HS-27A (cell line): ENCODE data around the gene SRRM2.

Experiments
- DNase-seq: peaks from one replicate; pipeline ENCODE4 v3.0.0-alpha.2; 2012; ENCODE audit warnings: low read depth, missing footprints

The SRRM2 gene

DNA sequence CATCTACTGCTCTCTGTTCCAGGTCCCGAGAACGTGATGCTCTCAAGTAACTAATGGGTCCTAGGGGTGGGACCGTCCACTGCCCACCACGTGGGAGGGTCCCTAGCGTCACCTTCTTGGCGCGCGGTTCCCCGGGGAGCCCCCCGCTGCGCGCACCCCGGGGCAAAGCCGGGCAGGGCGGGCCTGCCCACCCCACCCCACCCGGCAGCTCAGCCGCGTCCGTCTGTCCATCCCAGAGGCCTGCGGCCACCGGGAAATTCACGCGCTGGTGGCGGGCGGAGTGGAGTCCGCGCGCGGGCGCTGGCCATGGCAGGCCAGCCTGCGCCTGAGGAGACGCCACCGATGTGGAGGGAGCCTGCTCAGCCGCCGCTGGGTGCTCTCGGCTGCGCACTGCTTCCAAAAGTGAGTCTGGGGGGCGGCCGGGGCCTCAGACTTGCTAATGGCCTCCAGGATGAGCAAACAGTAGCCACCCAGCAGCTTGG lies 46.3 kb downstream of the SRRM2 start:
- DNase-seq, result no peak

DNA sequence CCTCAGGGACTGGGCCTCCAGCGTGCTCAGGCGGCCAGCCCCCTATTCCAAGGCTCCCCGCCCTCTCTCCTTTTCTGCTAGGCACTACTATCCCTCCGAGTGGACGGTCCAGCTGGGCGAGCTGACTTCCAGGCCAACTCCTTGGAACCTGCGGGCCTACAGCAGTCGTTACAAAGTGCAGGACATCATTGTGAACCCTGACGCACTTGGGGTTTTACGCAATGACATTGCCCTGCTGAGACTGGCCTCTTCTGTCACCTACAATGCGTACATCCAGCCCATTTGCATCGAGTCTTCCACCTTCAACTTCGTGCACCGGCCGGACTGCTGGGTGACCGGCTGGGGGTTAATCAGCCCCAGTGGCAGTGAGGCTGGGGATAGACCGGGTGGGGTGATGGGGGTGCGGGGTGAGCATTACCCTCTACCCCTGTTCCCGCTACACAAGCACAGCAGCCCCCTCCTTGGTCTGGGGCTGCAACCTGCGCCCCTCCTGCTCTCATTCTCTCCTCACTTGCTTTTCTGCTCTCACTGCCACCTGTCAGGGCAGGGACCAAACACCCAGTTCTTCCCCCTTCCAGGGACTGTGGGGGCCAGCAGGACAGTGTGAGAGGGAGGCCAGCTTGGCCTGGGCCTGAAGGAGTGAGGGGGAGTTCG lies 46.9 kb downstream of the SRRM2 start:
- no peak for DNase-seq

DNA sequence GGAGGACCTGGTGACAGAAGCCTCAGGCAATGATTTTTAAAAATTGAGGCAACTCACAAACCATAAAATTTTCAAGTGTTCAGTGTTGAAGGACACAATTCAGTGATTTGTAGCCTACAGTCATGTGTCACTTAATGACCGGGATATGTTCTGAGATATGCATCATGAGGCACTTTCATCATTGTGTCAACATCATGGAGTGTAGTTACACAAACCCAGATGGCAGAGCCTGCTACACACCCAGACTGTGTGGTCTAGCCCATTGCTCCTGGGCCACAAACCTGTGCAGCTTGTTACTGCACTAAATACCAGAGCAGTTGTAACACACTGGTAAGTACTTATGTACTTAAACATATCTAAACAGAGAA lies 47.4 kb downstream of the SRRM2 start:
- no peak for DNase-seq

DNA sequence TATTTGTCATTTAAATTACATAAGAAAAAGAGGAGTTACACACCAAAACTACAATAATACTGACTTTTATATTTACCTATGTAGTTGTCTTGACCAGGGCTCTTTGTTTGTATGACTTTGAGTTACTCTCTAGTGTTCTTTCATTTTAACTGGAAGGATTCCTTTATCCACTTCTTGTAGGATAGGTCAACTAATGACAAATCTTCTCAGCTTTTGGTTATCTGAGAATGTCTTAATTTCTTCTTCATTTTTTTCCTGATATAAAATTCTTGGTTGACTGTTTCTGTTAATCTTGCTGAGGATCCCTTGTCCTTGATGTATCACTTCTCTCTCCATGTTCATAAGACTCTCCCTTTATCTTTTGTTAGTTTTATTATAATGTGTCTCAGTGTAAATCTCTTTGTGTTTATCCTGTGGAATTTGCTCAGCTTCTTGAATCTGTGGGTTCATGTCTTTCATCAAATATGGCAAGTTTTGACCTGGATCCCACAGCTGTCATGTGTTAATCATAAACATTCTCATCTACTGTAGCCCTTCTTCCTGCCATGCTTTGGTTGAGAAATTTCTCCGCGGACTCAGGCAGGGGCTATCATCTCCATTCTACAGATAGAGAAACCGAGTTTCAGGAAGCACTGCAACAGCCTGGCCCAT lies 51.2 kb downstream of the SRRM2 start:
- no peak for DNase-seq

DNA sequence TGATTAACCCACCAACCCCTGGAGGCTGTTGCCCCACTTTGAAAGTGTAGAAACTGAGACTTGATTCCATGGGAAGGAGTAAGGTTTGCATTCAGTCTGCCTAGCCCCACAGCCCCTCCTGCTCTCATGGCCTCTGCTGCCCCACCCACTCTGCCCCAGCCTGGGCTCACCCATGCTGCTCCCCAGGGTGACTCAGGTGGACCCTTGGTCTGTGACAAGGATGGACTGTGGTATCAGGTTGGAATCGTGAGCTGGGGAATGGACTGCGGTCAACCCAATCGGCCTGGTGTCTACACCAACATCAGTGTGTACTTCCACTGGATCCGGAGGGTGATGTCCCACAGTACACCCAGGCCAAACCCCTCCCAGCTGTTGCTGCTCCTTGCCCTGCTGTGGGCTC lies 52.3 kb downstream of the SRRM2 start:
- DNase-seq, result no peak

DNA sequence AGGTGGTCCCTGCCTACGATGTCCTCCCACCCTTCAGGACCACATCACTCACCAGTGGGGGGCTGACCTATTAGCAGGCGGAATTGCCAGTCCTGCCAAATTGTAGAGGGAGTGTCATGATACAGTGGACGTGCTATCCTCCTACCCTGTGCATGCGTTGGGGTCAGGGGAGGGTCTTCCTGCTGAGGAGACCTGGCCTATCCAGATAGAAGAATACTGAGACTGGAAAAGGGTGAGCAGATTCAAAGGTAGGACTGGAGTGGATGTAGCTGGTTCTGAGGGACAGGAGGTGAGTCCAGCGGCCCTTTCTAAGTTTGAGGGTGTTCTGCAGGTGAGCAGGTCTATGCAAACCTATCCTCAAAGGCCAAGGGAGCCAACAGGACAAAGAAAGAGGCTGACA lies 53.8 kb downstream of the SRRM2 start:
- no peak for DNase-seq

DNA sequence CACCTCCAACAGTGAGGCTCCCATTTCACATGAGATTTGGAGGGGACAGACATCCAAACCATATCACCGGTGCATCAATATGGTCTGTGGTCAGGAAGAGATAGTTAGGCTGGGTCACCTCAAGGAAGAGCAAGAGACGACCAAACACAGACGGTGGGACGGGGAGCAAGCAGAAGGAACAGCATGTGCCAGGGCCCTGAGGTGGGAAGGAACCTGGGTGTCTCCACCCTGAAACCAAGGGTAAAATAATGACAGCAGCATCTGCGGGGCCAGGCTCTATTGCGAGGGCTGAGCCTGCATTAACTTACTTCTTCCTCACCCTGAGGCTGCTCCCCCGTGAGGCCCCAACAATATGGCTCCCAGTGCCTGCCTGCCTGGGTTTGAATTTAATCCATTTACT lies 55.7 kb downstream of the SRRM2 start:
- DNase-seq, result no peak

DNA sequence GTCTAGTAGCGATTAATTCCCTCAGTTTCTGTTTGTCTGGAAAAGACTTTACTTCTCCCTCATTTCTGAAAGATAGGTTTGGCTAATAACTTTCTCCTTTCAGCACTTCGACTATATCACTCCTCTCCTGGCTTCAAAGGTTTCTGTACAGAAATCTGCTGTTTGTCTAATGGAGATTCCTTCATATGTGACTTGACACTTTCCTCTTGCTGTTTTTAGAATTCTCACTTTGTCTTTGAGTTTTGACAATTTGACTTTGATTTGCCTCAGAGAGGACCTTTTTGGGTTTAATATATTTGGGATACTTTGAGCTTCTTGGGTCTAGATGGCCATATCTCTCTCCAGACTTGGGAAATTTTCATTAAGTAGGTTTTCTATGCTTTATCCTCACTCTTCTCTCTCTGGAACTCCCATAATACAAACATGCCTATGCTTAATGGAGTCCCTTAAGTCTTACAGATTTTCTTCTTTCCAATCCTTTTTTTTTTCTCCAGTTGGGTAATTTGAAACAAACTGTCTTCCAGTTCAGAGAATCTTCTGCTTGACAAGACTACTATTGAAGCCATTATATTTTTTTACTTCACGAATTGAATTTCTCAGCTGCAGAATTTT lies 56.8 kb downstream of the SRRM2 start:
- no peak for DNase-seq

DNA sequence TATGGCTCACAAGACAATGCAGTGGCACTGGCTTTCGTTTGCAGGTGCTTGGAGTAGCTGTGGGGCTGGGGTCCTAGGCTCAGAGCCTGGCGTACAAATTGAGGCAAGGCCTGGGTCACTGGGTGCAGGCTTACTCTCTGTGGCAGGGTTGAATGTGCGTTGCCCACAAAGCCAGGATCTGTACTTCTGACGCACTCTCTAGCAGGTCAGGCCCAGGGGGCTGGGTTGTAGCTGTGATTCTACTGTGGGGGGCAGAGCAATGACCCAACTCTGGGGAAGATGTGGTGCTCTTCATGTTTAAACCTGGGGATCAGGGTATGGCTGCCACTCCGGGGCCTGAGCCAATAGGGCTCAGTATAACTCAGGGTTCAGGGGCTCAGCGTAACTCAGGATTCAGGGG lies 58.2 kb downstream of the SRRM2 start:
- no peak for DNase-seq

DNA sequence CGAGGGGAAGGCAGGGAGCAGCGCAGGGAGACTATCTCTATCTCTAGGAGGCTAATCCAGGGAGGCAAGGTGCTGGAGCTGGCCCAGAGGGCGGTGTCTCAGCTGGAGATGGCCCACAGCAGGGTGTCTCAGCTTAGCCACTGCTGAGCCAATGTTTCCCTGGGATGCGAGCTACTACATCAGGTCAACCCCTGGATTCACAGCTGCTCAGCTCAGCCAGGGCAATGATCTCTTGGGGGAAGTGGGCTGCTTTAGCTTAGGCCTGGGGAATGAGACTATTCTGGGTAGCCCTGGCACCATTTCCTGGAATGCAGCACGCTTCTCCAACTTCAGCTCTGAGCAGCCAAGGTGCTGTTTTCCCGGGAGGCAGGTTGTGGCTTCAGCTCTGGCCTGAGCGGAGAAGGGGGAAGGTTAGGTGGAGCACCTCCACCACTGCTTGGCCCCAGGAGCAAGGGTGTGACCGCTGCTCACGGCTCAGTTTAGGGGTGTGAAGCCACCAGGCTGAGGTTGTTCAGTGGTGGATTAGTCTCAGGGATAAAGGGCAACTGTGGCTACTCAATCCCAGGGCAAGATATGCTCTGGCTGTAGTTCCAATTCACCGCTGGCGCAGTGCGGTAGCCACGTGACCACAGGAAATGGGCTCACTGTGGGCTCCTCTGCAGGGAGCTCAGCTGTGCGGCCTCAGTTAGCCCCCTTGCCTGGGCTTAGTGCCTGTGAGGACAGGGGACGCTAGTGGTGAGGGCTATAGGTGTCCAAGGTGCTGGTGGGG lies 59.4 kb downstream of the SRRM2 start:
- DNase-seq, result no peak

DNA sequence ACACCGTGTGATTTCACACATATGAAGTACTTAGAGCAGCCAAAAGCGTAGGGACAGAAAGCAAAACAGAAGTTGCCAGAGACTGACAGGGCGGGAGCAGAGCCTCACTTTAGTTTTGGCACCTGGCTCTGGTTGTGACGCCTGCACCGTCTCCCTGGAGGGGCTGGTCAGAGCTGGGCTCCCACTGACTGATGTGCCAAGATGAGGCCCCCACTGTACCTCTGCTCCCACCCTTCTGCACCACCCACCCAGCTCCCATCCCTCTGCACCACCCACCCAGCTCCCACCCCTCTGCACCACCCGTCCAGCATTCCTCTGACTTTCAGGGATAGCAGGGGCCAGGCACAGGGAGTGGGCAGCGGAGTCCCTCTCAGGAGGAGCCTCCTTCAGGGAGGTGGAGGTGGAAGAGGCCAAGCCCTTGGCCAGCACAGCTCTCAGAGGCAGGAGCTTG lies 61.4 kb downstream of the SRRM2 start:
- no peak for DNase-seq

DNA sequence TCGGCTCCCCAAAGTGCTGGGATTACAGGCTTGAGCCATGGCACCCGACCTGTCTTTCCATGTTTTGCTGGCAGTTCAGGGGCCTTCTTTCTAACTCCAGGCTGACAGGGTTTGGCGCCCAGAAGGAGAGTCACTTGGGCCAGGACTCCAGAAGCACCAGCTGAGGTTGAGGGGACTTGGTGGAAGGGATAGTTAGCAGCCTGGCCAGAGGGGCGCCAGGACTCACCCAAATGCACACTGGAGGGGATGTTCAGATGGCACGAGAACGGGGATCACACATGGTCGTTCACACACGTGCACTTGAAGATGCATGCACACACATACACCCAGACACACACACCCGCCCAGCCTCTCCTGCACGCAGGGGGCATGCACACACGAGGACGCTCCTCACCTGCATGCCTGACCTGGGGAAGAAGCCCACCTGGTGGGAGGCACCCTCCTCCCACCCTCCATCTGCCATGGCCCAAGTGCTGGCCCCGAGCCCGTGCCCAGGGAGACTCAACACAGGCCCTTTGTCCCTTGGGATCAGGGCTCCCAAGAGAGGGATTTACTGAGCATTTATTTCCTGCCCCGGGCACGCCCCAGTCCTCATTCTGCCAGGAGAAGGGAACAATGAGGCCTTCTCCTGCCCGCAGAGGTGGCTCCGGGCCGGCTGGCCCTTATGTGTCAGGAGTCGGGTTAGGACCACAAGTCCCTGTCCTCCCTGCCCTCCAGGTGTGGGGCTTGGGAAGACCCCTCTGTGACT lies 62.3 kb downstream of the SRRM2 start:
- DNase-seq, result no peak

DNA sequence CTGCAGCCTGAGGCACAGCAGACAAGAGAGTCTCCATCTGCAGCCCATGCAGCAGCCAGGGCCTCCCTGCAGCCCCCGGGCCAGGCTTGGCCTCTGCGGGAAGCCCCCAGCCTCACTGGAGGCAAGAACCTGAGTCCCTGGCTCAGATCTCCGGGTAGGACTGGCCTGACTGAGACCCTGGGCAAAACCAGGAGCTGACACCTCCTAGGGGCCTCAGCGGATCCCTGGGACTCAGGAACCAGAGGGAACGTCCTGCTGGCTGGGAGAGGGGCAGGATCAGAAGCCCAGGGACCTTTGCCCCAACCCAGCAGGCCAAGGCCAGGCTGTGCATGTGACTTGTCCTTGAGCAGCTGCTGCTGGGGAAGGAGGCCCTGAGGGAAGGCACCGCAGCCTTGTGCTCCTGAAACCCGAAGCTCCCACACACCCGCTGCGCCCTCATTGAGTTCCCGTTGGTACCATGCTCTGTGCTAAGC lies 62.9 kb downstream of the SRRM2 start:
- DNase-seq, result no peak

DNA sequence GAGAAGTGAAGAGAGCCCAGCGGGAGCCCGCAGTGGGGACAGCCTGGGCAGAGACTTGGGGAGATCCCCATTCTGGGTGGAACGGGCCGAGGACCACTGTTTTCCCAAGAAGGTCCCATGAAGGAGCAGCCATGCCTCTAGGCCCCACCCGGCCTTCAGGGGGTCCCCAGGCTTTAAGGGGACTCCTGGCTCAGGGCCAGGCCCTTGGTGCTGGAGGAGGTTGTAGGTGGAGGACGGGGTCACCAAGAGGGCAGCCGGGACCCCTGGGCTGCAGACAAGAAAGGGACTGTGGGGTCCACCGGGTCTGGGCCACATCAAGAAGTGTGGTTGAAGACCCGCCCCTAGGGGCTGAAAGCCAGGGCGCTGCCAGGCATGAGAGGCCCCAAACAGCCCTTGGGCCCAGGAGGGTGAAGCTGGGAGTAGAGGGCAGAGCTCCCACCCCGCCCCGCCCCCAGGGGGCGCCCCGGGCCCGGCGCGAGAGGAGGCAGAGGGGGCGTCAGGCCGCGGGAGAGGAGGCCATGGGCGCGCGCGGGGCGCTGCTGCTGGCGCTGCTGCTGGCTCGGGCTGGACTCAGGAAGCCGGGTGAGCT lies 64.4 kb downstream of the SRRM2 start, which contains the start of gene PRSS21:
PRSS21 (plus strand) TSS at position 487 of the 589 bp plus-strand sequence; CDS start at position 519, 32 bp downstream.
- no peak for DNase-seq

DNA sequence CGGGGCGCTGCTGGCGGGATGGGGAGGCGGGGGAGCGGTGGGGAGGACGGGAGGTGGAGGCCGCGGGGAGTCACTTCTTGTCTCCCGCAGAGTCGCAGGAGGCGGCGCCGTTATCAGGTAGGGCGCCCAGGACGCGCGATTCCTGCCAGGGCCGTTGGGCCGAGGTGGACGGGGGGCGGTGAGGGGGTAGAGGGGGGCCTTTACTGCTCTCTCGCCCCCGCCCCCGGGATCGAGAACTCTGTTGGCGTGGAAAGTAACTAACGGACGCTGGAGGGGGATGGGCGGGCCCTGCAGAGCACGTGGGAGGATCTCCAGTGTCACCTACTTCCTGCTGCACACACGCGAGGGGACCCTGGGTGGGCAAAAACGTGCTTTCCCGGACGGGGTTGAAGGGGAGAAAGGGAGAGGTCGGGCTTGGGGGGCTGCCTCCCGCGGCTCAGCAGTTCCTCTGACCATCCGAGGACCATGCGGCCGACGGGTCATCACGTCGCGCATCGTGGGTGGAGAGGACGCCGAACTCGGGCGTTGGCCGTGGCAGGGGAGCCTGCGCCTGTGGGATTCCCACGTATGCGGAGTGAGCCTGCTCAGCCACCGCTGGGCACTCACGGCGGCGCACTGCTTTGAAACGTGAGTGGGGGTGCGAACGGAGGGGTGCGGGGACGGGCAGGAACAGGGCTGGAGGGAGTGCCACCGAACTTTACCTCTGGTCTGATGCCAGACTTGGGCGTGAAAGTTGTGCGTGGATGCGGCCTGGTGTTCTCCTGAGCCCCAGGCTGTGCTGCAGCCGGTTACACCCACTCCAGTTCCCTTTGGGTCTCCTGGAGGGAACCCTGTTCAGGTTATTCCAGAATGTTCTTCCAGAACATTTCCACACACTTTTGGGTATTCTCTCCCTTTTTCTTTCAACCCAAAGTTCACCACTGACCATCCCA lies 65.2 kb downstream of the SRRM2 start:
- DNase-seq, result no peak

DNA sequence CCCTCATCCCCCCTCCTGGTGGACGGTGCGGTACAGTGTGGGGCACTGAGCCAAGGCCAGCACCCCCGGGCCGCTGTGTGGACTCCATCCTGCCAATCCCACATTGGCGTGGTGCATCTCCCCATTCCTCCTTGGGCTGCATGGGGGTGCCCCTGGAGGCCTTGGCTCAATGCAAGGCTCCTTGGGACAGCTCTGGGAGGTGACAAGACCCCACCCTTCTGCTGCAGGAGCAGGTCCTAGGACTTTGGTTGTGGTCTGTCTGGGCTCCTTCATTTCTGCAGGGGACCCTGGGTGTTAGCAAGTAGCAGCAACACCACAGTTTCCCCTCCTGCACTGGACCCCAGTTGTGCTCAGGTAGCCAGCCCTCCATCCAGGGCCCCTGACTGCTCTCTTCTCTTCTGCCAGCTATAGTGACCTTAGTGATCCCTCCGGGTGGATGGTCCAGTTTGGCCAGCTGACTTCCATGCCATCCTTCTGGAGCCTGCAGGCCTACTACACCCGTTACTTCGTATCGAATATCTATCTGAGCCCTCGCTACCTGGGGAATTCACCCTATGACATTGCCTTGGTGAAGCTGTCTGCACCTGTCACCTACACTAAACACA lies 65.9 kb downstream of the SRRM2 start:
- DNase-seq, result no peak

DNA sequence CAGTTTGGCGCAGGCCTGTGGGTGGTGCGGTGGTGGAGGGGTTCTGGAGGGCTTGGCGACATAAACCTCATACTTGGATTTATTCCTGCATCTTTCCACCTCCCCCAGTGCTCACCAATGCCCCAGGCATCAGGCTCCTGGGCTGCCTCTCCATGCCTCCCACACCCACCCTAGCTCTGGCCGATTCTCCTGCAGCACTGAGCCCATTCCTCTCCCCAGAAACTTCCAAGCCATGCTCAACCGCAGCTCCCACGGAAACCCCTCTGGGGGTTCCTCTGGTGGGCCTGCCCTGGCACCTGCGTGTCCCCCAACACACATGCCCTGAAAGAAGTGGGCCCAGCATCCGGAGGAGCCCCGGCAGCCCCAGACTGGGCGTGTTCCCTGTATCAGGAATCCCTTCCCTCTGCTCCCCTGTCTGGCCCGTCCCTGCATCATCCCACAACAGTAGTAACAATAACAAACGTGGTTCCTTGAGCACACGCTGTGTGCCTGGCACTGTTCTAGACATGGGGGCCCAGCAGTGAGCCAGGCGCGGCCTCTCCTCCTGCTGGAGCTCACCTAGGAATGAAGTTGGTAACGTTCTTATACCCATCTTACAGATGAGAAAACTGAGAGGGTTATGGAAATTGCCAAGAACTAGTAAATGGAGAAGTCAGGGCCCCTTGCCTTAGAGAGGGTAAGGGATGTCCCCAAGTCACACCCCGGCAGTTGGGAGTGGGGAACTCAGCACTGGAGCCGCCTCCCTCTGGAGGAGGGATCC lies 66.9 kb downstream of the SRRM2 start:
- DNase-seq, result no peak

DNA sequence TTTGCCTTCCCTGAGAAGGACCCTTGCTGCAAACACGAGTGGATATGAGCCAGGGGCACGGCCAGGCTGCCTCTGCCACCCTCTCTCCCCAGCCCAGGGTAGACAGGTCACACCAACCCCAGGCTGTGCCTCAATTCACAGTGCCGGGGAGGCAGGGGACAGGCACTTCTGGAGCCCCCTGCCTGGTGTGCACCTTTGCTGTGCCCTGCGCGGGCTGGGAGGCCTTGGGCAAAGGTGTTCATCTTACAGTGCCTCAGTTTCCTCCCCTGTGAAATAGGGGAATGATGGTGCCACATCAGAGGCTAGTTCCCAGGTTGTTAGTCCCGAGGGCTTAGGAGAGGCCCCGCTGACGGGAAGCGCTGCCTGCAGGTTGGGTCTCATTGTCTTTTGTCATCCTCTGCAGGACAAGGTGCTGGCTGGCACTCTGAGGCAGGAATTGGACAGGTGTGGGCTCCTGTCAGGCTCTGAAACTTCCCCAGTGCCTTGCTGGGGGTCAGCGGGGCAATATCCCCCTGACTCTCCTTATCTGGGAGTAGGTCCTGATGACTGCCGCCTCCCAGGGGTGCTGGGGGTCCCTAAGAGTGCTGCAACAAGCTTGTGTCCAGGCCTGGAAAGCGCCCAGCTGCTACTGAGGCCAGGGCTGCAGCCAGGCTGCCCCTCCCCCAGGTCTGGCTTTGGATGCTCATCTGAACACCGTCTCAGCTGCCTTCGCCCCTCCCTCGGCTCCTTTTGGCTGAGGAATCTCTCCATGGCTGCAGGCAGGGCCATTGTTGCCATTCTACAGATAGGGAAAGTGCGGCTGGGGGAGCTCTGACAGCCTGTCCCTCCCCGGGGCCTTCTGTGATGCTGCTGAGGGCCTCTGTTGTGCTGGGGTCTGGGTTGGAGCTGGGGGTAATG lies 67.7 kb downstream of the SRRM2 start:
- DNase-seq, result no peak
